Measurements from ENCODE around the gene ADH1A.
"Not testable (repeated sequence)": the region's sequence is repeated elsewhere in the genome, so short reads cannot be mapped to it uniquely, and the experiment has no call there.

Gene ADH1A

DNA sequence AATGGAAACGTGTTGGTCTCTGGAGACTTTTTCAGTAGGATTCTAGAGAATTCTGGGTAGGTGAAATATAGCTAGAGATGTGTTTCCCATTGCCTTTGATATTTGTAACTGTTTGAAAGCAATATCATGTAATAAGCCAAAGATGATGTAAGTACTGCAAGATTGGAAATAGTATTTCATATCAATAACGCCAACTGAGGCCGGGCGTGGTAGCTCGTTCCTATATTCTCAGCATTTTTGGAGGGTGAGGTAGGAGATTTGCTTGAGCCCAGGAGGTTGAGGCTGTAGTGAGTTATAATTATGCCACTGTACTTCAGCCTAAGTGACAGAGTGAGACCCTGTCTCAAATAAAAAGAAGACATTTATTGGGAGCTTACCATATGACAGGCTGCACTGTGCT, 9.5 kb downstream of the ADH1A start:
- DNase-seq (ENCODE audit: low read depth) = no peak

DNA sequence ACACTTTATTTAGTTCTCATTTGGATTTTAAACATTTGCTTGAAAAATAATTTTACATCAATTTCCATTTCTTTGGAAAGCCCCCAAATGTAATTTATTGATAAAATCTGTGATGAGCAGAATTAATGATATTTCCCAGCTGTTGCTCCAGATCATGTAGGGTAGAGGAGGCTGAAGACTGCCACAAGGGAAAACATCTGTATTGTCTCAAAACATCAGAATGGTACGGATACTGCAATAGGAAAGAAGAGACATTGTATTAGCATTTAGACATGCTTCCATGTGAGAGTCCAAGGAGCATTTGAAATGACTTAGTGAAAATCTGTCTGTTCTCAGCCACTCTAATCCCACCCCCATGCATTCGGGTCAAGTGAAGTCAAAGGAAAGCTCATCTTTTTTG, 14.4 kb downstream of the ADH1A start:
- no peak for DNase-seq (ENCODE audit: low read depth)

DNA sequence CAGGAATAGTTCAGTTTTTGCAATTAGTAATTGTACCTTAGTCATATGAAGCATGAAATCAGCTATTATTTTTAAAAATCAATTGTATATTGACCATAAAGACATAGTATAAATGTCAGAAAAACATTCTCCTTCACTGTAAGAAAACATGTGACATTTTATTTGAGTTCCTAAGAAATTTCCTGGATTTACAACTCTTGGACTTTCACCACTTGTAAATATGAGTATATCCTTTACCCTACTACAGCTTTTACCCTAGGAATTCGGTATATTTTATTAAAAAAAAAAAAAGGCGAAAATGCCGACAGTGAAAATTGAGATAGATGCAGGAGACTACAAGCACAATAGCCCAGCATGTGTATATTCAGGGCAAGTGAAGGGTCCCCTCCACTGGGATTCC, 14.9 kb downstream of the ADH1A start:
- no peak for DNase-seq (ENCODE audit: low read depth)

GRCh38 chr4:99275050-99275449, 15.7 kb downstream of the ADH1A start:
- DNase-seq (ENCODE audit: low read depth) = no peak

- DNase-seq (ENCODE audit: low read depth) = no peak
Observed at GRCh38 chr4:99273704-99274103, 17.1 kb downstream of the ADH1A start.

DNA sequence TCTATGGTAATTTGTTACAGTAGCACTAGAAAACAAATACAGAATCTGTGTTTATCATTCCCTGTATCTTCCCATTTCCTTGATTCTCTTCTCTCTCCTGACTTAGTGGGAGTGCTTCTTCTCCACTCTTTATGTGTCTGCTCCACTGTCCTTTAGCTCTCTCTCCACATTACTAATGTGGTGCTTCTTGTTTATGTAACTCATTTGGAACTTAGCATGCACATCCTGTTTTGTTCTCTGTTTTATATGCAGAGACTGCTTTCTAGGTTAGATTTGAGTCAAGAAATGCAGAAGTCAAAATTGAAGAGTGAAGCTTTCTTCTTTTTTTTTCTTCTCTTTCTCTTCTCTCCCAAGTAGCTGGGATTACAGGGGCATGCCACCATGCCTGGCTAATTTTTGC, 25.9 kb downstream of the ADH1A start:
- DNase-seq (ENCODE audit: low read depth) = no peak

DNA sequence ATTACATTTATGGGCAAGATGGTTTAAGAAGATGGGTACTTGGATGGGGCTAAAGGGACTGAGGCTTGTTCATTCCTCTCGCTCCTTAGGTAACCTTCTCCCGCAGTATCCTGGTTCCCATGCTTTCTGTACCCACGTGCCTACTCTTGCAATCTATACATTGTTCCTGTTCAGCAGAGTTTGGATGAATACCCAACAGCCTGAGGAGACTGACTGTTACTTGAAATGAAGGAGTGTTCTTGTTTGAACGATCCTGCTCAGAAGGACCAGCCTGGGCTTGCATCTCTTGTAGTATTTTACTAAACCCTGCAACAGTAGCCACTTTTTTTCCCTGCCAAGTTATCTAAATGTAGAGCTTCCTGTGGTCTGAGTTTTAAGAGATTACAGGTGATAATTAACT, 38.0 kb downstream of the ADH1A start:
- no peak for DNase-seq (ENCODE audit: low read depth)

- DNase-seq (ENCODE audit: low read depth) = no peak
Observed at GRCh38 chr4:99248714-99249113, 42.1 kb downstream of the ADH1A start.

GRCh38 chr4:99235955-99236354, 54.8 kb downstream of the ADH1A start:
- no peak for DNase-seq (ENCODE audit: low read depth)

DNA sequence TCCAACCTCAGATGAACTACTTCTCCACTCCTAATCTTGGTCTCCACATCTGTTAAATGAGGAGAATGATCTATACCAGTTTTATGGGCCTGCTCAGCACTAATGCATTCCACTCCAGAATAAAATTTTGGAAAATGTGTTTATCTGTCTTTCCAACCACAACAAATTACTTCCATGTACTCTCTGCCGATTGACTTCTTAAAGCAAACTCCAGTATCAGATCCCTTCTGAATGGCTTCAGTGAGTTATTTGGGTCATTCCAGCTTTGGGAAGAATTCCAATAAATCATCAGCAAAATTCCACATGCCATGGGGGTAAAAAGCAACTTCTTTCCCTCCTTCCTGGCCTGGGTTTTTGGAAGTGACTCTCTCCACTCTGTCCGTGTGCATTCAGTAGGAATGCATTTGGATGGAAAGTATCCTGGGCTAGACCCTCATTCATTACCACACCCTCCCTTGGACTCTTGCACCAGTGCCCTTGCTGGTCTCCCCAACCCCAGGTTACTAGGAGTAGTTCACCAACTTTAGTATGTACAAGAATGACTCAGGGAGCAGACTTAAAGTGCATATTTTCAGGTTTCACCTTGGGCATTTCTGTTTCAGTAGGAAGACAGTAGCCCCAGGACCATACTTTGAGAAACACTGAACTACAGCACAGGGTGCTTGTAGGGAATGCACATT, 56.3 kb downstream of the ADH1A start:
- DNase-seq (ENCODE audit: low read depth) = no peak

DNA sequence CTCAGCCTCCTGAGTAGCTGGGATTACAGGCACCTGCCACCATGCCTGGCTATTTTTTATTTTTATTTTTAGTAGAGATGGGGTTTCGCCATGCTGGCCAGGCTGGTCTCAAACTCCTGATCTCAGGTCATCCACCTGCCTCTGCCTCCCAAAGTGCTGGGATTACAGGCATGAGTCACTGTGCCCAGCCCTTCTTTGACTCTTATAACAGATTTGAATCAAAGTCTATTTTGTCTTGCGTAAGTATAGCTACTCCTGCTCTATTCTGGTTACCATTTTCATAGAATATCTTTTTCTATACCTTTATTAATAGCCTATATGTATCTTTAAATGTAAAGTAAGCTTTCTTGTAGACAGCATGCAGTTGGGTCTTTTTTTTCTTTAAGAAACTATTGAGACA, 57.4 kb downstream of the ADH1A start:
- DNase-seq (ENCODE audit: low read depth) = not testable (repeated sequence)

DNA sequence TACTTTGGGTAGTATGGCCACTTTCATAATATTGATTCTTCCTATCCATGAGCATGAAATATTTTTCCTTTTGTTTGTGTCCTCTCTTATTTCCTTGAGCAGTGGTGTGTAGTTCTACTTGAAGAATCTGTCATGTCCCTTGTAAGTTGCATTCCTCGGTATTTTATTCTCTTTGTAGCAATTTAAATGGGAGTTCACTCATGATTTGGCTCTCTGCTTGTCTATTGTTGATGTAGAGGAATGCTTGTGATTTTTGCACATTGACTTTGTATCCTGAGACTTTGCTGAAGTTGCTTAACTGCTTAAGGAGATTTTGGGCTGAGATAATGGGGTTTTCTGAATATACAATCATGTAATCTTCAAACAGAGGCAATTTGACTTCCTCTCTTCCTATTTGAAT, 62.1 kb downstream of the ADH1A start:
- DNase-seq (ENCODE audit: low read depth) = not testable (repeated sequence)

GRCh38 chr4:99227646-99228045, 63.1 kb downstream of the ADH1A start:
- not testable (repeated sequence) for DNase-seq (ENCODE audit: low read depth)

Data from non-pigmented ciliary epithelial cell (primary cell).